H1 (cell line): Measurements from ENCODE around the gene CDYL. TPM values are rescaled to one million over a fixed set of nuclear protein-coding genes. Genes with fewer than 3 reads are reported as not detected.

Source experiments
- ASH2L ChIP-seq: fragments of 200-600, 300-600 bp; sonication (generic); IDR thresholded peaks from one replicate; pipeline ENCODE4 v1.7.1; 2017; ENCODE audit warnings: low read length
- ATF2 ChIP-seq: IDR thresholded peaks from 2 replicates; pipeline ENCODE4 v1.6.1; 2012; ENCODE audit warnings: low read length, inconsistent platforms
- E2F6 ChIP-seq: IDR thresholded peaks from 2 replicates; pipeline ENCODE4 v1.6.1; 2012; ENCODE audit warnings: inconsistent platforms
- GABPA ChIP-seq: IDR thresholded peaks from 2 replicates; pipeline ENCODE4 v1.6.1; 2011; ENCODE audit warnings: mild to moderate bottlenecking, low read length, moderate library complexity, borderline replicate concordance; ENCODE audit not compliant: insufficient read depth
- HDAC2 ChIP-seq, 2 experiments: fragments of 300-600 bp in 1 of 2; sonication (generic) in 1 of 2; IDR thresholded peaks; 2 replicates each; pipeline ENCODE4 v1.6.1; 2011 to 2012; ENCODE audit warnings: low read depth in 2 of 2, low read length in 2 of 2, mild to moderate bottlenecking in 2 of 2, moderate library complexity in 2 of 2, borderline replicate concordance in 1 of 2, inconsistent platforms in 1 of 2
- KDM1A ChIP-seq: fragments of 200-600, 300-600 bp; sonication (generic); IDR thresholded peaks from 2 replicates; pipeline ENCODE4 v1.7.1; 2016; ENCODE audit warnings: mild to moderate bottlenecking, low read length, borderline replicate concordance
- KDM4A ChIP-seq: IDR thresholded peaks from one replicate; pipeline ENCODE4 v1.7.1; 2012; ENCODE audit warnings: low read depth, mild to moderate bottlenecking, moderate library complexity, low read length, inconsistent platforms; ENCODE audit not compliant: severe bottlenecking
- PHF8 ChIP-seq: fragments of 200-600 bp; sonication (generic); conservative IDR thresholded peaks from 2 replicates; pipeline ENCODE4 v1.7.1; 2012; ENCODE audit warnings: low read depth, mild to moderate bottlenecking, inconsistent platforms, low read length, moderate library complexity
- POLR2A ChIP-seq, 2 experiments: IDR thresholded peaks; 1 replicate in 1 of 2; 2 replicates in 1 of 2; pipeline ENCODE4 v1.6.1; 2011; ENCODE audit warnings: low read depth in 2 of 2, low read length in 2 of 2, mild to moderate bottlenecking in 2 of 2; ENCODE audit errors: control extremely low read depth in 1 of 2
- RBBP5 ChIP-seq: IDR thresholded peaks from 2 replicates; pipeline ENCODE4 v1.7.1; 2012; ENCODE audit warnings: low read depth, mild to moderate bottlenecking, inconsistent platforms, low read length, moderate library complexity, borderline replicate concordance
- RFX5 ChIP-seq: IDR thresholded peaks from 2 replicates; pipeline ENCODE4 v1.6.1; 2011; ENCODE audit warnings: low read depth, low read length, improper control_type of control experiment, borderline replicate concordance
- SIX5 ChIP-seq: IDR thresholded peaks from 2 replicates; pipeline ENCODE4 v1.6.1; 2011; ENCODE audit warnings: mild to moderate bottlenecking, low read depth, low read length
- TAF1 ChIP-seq: IDR thresholded peaks from 2 replicates; pipeline ENCODE4 v1.6.1; 2011; ENCODE audit warnings: mild to moderate bottlenecking, low read depth, low read length
- TAF7 ChIP-seq: optimal IDR thresholded peaks from 2 replicates; pipeline ENCODE3; 2011; ENCODE audit warnings: low read depth, mild to moderate bottlenecking, inconsistent platforms, low read length, moderate library complexity, borderline replicate concordance
- TEAD4 ChIP-seq: IDR thresholded peaks from 2 replicates; pipeline ENCODE4 v1.6.1; 2012; ENCODE audit warnings: low read depth, low read length, inconsistent platforms, mixed read lengths
- YY1 ChIP-seq: IDR thresholded peaks from 2 replicates; pipeline ENCODE4 v1.6.1; 2011; ENCODE audit warnings: low read depth, mild to moderate bottlenecking, low read length
- polyA plus RNA-seq, 7 experiments: library from polyadenylated mRNA; depleted of rRNA in 3 of 7; stranded (reverse) in 5 of 7; unstranded in 2 of 7; fragments of >200 nt in 5 of 7; fragments of 200-250 nt in 2 of 7; gene quantifications; 1 replicate in 5 of 7; 2 replicates in 1 of 7; 4 replicates in 1 of 7; pipeline versions ENCODE4 v1.2.1 to v1.2.3, GENCODE V29; 2011 to 2013; ENCODE audit warnings: missing spikeins in 2 of 7, mixed read lengths in 2 of 7
- total RNA-seq: library from RNA; stranded (reverse); fragmentation: NEBNext Ultra II Directional; extraction: Animal tissue kit (Norgen Biotek cat#: 25700); gene quantifications from 2 replicates; pipeline ENCODE4 v1.2.1, GENCODE V29; 2021
- TF ChIP-seq, protein P1 (sequence below), 3 experiments: IDR thresholded peaks; 1 replicate in 2 of 3; 2 replicates in 1 of 3; pipeline versions ENCODE4 v1.5.1 to v1.6.1; 2011; ENCODE audit warnings: low read length in 3 of 3, mild to moderate bottlenecking in 3 of 3, inconsistent platforms in 2 of 3, low read depth in 1 of 3, moderate library complexity in 1 of 3; ENCODE audit not compliant: insufficient read depth in 1 of 3; ENCODE audit errors: control extremely low read depth in 1 of 3

CDYL gene
- total and polyA plus RNA-seq, 2 of the 8 experiments (the other 6 are each of a cell fraction or from before 2014, with no cell fraction given): 56.4 to 119 TPM

DNA sequence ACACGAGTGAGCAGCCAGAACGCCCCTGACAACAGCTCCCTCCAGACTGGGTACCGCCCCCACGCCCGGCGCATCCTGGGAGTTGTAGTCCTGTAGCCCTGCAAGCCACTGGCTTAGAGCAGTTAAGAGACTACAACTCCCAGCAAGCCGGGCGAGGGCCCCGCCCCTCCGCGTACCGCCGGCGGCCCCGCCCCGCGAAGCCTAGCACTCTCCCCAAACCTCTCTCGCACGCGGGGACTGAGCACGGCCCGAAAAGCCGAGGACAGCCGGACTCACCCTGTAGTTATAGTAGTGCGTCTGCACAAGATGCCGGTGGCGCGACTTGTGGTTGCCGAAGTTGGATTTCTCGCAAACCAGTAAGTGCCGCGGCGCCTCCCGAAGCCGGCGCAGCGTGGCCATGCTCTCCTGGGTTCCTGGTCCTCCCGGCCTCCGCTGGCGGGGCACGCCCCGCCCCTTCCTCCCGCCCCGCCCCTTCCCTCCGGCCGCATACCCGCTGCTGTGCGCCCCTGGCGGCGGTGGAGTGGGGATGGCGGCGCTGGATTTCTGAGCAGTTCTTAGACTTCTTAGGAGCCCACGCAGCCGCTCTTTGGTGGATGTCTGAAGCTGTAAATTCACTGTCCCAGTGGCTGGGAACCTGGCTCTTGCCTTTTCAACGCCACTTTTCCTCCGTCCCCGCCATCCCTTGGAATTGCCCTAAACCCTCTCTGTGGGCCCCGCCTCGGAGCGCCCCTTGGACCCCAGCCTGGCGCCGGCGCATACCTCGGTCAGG, 227.6 kb downstream of the CDYL start, which contains the start of gene RPP40 (continued):
- TF ChIP-seq GABPA: no peak
- TF ChIP-seq YY1: peak; percentile 58
- peak in 1 of 2 experiments; percentile 87; a peak in 2 of 4 replicates for TF ChIP-seq HDAC2 (IDR thresholded peaks at IDR 0.05; ENCODE audit: borderline replicate concordance in 1 of 2, low read depth in 2 of 2, low read length in 2 of 2)
- peak; percentile 32 for TF ChIP-seq TAF7
- TF ChIP-seq RFX5: no peak
- TF ChIP-seq RBBP5: peak; percentile 99
- TF ChIP-seq TAF1: no peak; the same call in none of the 2 replicates
- peak; percentile 47; the same call in 1 of the 2 replicates for TF ChIP-seq PHF8
- TF ChIP-seq, protein P1, sequence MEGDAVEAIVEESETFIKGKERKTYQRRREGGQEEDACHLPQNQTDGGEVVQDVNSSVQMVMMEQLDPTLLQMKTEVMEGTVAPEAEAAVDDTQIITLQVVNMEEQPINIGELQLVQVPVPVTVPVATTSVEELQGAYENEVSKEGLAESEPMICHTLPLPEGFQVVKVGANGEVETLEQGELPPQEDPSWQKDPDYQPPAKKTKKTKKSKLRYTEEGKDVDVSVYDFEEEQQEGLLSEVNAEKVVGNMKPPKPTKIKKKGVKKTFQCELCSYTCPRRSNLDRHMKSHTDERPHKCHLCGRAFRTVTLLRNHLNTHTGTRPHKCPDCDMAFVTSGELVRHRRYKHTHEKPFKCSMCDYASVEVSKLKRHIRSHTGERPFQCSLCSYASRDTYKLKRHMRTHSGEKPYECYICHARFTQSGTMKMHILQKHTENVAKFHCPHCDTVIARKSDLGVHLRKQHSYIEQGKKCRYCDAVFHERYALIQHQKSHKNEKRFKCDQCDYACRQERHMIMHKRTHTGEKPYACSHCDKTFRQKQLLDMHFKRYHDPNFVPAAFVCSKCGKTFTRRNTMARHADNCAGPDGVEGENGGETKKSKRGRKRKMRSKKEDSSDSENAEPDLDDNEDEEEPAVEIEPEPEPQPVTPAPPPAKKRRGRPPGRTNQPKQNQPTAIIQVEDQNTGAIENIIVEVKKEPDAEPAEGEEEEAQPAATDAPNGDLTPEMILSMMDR (IDR thresholded peaks at IDR 0.05; ENCODE audit: control extremely low read depth in 1 of 3, insufficient read depth in 1 of 3, low read depth in 1 of 3, low read length in 3 of 3): peak; percentile 67 to 79 (median 72)
- TF ChIP-seq SIX5: peak; percentile 86
- peak; percentile 56 for TF ChIP-seq E2F6
- peak; percentile 100 for TF ChIP-seq ASH2L
- TF ChIP-seq POLR2A (IDR thresholded peaks at IDR 0.05; ENCODE audit: control extremely low read depth in 1 of 2, low read depth in 2 of 2, low read length in 2 of 2): peak in 1 of 2 experiments; percentile 59; a peak in 2 of 3 replicates
- no peak for TF ChIP-seq ATF2
- TF ChIP-seq KDM4A: peak; percentile 88
- TF ChIP-seq KDM1A: peak; percentile 59; the same call in 1 of the 2 replicates
- TF ChIP-seq TEAD4: peak; percentile 70
